GM10266 (cell line): ENCODE measurements around the gene DCST1.
A peak's percentile ranks its signal among the peaks of the same experiment; 100 is the strongest.

ENCODE experiments used
- DNase-seq: peaks from one replicate; pipeline ENCODE4 v3.0.0; 2012; ENCODE audit errors: extremely low spot score
- TF ChIP-seq, protein P1 (sequence below): IDR thresholded peaks from 2 replicates; pipeline ENCODE4 v1.5.1; 2012; ENCODE audit warnings: mild to moderate bottlenecking, low read depth; ENCODE audit not compliant: control insufficient read depth, insufficient read depth; ENCODE audit errors: missing control alignments

Gene DCST1

DNA sequence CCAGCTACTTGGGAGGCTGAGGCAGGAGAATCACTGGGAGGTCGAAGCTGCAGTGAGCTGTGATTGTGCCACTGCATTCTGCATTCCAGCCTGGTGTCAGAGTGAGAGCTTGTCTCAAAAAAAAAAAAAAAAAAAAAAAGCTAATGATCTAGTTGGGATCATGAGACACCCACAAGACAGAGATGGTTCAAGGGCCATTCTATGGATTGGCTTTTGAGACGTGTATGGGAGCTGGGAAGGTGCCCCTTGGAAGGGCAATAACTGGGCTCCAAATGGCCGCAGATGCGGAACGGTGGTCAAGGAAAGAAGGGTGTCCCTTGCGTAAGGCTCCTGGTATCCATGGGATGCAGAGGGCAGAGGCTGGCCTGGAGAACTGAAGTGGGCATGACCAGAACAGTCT is 10.7 kb downstream of the DCST1 start:
- TF ChIP-seq, protein P1, sequence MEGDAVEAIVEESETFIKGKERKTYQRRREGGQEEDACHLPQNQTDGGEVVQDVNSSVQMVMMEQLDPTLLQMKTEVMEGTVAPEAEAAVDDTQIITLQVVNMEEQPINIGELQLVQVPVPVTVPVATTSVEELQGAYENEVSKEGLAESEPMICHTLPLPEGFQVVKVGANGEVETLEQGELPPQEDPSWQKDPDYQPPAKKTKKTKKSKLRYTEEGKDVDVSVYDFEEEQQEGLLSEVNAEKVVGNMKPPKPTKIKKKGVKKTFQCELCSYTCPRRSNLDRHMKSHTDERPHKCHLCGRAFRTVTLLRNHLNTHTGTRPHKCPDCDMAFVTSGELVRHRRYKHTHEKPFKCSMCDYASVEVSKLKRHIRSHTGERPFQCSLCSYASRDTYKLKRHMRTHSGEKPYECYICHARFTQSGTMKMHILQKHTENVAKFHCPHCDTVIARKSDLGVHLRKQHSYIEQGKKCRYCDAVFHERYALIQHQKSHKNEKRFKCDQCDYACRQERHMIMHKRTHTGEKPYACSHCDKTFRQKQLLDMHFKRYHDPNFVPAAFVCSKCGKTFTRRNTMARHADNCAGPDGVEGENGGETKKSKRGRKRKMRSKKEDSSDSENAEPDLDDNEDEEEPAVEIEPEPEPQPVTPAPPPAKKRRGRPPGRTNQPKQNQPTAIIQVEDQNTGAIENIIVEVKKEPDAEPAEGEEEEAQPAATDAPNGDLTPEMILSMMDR, result no peak
- no peak for DNase-seq

- DNase-seq, result peak; percentile 78
- TF ChIP-seq, protein P1, result peak; percentile 79
These were observed 11.4 kb downstream of the DCST1 start for GRCh38 chr1:155044812-155045657.

GRCh38 chr1:155048449-155049334 is 15.1 kb downstream of the DCST1 start:
- TF ChIP-seq, protein P1, result no peak
- no peak for DNase-seq

DNA sequence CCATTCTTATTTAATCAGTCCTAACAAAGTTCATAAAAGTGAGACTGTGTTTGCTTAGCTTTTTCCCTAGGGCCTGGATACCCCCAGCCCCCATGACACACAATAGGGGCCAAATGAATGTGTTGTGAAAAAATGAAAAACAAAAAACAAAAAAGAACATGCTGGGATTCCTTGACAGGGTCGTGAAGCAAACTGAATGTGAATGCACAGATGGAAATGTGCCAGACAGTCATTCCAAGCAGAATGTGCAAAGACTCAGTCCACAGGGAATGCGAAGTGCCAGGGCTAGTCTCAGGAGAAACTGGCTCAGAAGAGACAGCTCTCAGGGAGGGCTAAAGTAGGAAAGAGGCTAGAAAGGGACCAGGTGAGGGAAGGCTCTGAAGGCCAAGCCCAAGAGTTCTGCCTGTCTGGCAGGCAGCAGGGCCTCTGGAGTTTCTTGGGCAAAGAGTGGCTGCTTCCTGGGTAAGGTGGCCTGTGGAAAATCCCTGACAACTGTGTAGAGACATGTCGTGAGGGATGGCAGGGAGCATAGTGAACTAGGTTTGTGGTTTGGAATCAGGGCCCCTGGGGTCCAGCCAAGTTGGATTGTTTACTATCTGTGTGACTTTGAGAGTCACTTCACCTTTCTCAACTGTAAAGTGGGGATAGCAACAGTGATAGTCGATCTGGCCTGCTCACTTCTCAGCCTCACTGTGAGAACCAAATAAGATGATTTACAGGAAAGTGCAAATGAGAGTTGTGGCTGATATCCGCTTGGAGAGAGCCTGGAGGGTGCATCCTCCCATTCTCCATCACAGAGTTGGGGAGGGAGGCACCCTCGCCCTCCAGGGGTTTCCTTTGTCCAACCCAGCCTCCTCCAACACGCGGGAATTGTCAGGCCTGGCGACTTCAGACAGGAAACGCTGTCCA is 16.3 kb downstream of the DCST1 start:
- TF ChIP-seq, protein P1, result no peak
- no peak for DNase-seq

GRCh38 chr1:155050560-155051341 is 17.1 kb downstream of the DCST1 start, which contains the start of gene ADAM15:
TSS of gene ADAM15 (plus strand) at chr1:155051316. CDS start at chr1:155051387, 71 bp downstream.
- TF ChIP-seq, protein P1, result peak; percentile 97
- peak; percentile 99 for DNase-seq

GRCh38 chr1:155051342-155051776 is 17.7 kb downstream of the DCST1 start:
- DNase-seq, result no peak
- TF ChIP-seq, protein P1, result no peak
